Activated CD4-positive, alpha-beta T cell treated with anti-CD3 and anti-CD28 coated beads, Interleukin-2, amount 10 ng/mL, durations not matched to agents 24 days and 14 days (primary cell): ENCODE results near the gene AGO4. TPM values are rescaled to one million over a fixed set of nuclear protein-coding genes. Genes with fewer than 3 reads are reported as not detected.
A peak's percentile ranks its signal among the peaks of the same experiment; 100 is the strongest.
"Not testable (repeated sequence)": the region's sequence is repeated elsewhere in the genome, so short reads cannot be mapped to it uniquely, and the experiment has no call there.

ENCODE experiments used
- DNase-seq: peaks from one replicate; pipeline ENCODE4 v3.0.0; 2022
- H3K27ac Mint-ChIP-seq: one replicate; pipeline ENCODE4 v1.8.0; 2022; ENCODE audit warnings: mild to moderate bottlenecking, mixed read lengths
- H3K27me3 Mint-ChIP-seq: one replicate; pipeline ENCODE4 v1.8.0; 2022; ENCODE audit warnings: mixed read lengths
- H3K36me3 Mint-ChIP-seq: one replicate; pipeline ENCODE4 v1.8.0; 2022; ENCODE audit warnings: low read depth, mild to moderate bottlenecking, mixed read lengths
- H3K4me1 Mint-ChIP-seq: one replicate; pipeline ENCODE4 v1.8.0; 2021; ENCODE audit warnings: mixed read lengths
- H3K4me3 Mint-ChIP-seq: one replicate; pipeline ENCODE4 v1.8.0; 2022; ENCODE audit warnings: mild to moderate bottlenecking, moderate library complexity, mixed read lengths
- H3K9me3 Mint-ChIP-seq: one replicate; pipeline ENCODE4 v1.8.0; 2021; ENCODE audit warnings: mixed read lengths
- intact Hi-C: fragments of 100-400 bp; cut with micrococcal nuclease; formaldehyde crosslinking; loops from one replicate; pipeline ENCODE4 v1.15.1; 2023
- total RNA-seq: library from RNA; stranded (reverse); gene quantifications from 2 replicates; pipeline ENCODE4 v1.2.3, GENCODE V29; 2022

The AGO4 gene
- total RNA-seq, 1 donor from 2014 or later = 10.0 TPM

- Mint-ChIP-seq H3K4me3 (no peak overlapping the region), H3K27me3 (peaks cover 11% of the 10 kb centered on the region)
These were observed 56.2 kb downstream of the AGO4 start for GRCh38 chr1:35863881-35864625.

GRCh38 chr1:35864813-35865212 is 57.0 kb downstream of the AGO4 start:
- intact Hi-C loops = no loop called here
- Mint-ChIP-seq H3K4me1 (no peaks in the 10 kb centered on the region), H3K27me3 (peaks cover 11% of the 10 kb centered on the region), H3K27ac (no peak overlapping the region), H3K36me3 (no peaks in the 10 kb centered on the region), H3K4me3 (no peak overlapping the region), H3K9me3 (no peaks in the 10 kb centered on the region)
- DNase-seq = no peak

More at GRCh38 chr1:35863881-35864625, 56.2 kb downstream of the AGO4 start:
- no peaks in the 10 kb centered on the region for H3K9me3 Mint-ChIP-seq
- no peaks in the 10 kb centered on the region for H3K4me1 Mint-ChIP-seq
- H3K27ac Mint-ChIP-seq = no peak overlapping the region
- no peak for DNase-seq
- intact Hi-C loops = no loop called here
- H3K36me3 Mint-ChIP-seq = no peaks in the 10 kb centered on the region

GRCh38 chr1:35866991-35867390 is 59.2 kb downstream of the AGO4 start:
- H3K9me3 Mint-ChIP-seq = no peaks in the 10 kb centered on the region
- no peak overlapping the region for H3K27ac Mint-ChIP-seq
- DNase-seq = no peak
- no peak overlapping the region for H3K4me3 Mint-ChIP-seq
- peaks cover 3% of the 10 kb centered on the region for H3K27me3 Mint-ChIP-seq
- intact Hi-C loops = no loop called here
- H3K36me3 Mint-ChIP-seq = no peaks in the 10 kb centered on the region
- H3K4me1 Mint-ChIP-seq = no peaks in the 10 kb centered on the region

GRCh38 chr1:35869245-35869950 is 61.6 kb downstream of the AGO4 start:
- intact Hi-C loops, H3K27ac Mint-ChIP-seq, H3K4me3 Mint-ChIP-seq, H3K27me3 Mint-ChIP-seq, H3K36me3 Mint-ChIP-seq, H3K4me1 Mint-ChIP-seq, H3K9me3 Mint-ChIP-seq, DNase-seq: not testable (repeated sequence)

GRCh38 chr1:35870651-35871309 is 63.0 kb downstream of the AGO4 start:
- H3K36me3 Mint-ChIP-seq = no peaks in the 10 kb centered on the region
- no peak for DNase-seq
- intact Hi-C loops = no loop called here
- H3K27me3 Mint-ChIP-seq = no peaks in the 10 kb centered on the region
- no peaks in the 10 kb centered on the region for H3K4me1 Mint-ChIP-seq
- no peak overlapping the region for H3K4me3 Mint-ChIP-seq
- no peak overlapping the region for H3K27ac Mint-ChIP-seq
- H3K9me3 Mint-ChIP-seq = no peaks in the 10 kb centered on the region

GRCh38 chr1:35873243-35873750 is 65.5 kb downstream of the AGO4 start:
- H3K4me3 Mint-ChIP-seq = no peak overlapping the region
- no peaks in the 10 kb centered on the region for H3K36me3 Mint-ChIP-seq
- no peaks in the 10 kb centered on the region for H3K9me3 Mint-ChIP-seq
- intact Hi-C loops = no loop called here
- no peaks in the 10 kb centered on the region for H3K4me1 Mint-ChIP-seq
- H3K27me3 Mint-ChIP-seq = no peaks in the 10 kb centered on the region
- DNase-seq = no peak
- no peak overlapping the region for H3K27ac Mint-ChIP-seq

- H3K36me3 Mint-ChIP-seq, DNase-seq, H3K27ac Mint-ChIP-seq, intact Hi-C loops, H3K4me1 Mint-ChIP-seq, H3K4me3 Mint-ChIP-seq, H3K27me3 Mint-ChIP-seq, H3K9me3 Mint-ChIP-seq: not testable (repeated sequence)
These were observed 66.3 kb downstream of the AGO4 start for GRCh38 chr1:35874115-35874514.

GRCh38 chr1:35876988-35877387 is 69.2 kb downstream of the AGO4 start:
- DNase-seq = peak; percentile 67
- H3K27me3 Mint-ChIP-seq = peaks cover 5% of the 10 kb centered on the region
- H3K36me3 Mint-ChIP-seq = no peaks in the 10 kb centered on the region
- no peak overlapping the region for H3K4me3 Mint-ChIP-seq
- H3K27ac Mint-ChIP-seq = no peak overlapping the region
- no peaks in the 10 kb centered on the region for H3K9me3 Mint-ChIP-seq
- peaks cover 5% of the 10 kb centered on the region for H3K4me1 Mint-ChIP-seq
- intact Hi-C loops = no loop called here

- H3K4me1 Mint-ChIP-seq = peaks cover 32% of the 10 kb centered on the region
- peak overlapping the region; percentile 15 for H3K4me3 Mint-ChIP-seq
- H3K27ac Mint-ChIP-seq = no peak overlapping the region
- intact Hi-C loops = loop anchor here (2.0 to 5.0 kb wide), 2 partner anchors 49 to 205 kb away; partner anchors contain the start of genes ADPRS and AGO3
- H3K36me3 Mint-ChIP-seq = peaks cover 2% of the 10 kb centered on the region
- H3K9me3 Mint-ChIP-seq = no peaks in the 10 kb centered on the region
- H3K27me3 Mint-ChIP-seq = peaks cover 5% of the 10 kb centered on the region
- no peak for DNase-seq
These were observed 74.0 kb downstream of the AGO4 start for GRCh38 chr1:35881850-35882273.

GRCh38 chr1:35882586-35882944 is 74.7 kb downstream of the AGO4 start:
- Mint-ChIP-seq H3K27ac (peak overlapping the region; percentile 62), H3K27me3 (peaks cover 5% of the 10 kb centered on the region)

GRCh38 chr1:35882945-35883634 is 75.3 kb downstream of the AGO4 start, which contains the start of gene AGO1:
Gene AGO1, plus strand, starts transcription at chr1:35883209. Its CDS starts 213 bp downstream, at chr1:35883422.
- DNase-seq = peak; percentile 100
- peaks cover 2% of the 10 kb centered on the region for H3K36me3 Mint-ChIP-seq
- H3K27ac Mint-ChIP-seq = peak within 1 kb of the TSS; percentile 82
- peaks cover 41% of the 10 kb centered on the region for H3K4me1 Mint-ChIP-seq
- H3K4me3 Mint-ChIP-seq = peak within 1 kb of the TSS; percentile 95
- no peaks in the 10 kb centered on the region for H3K9me3 Mint-ChIP-seq
- H3K27me3 Mint-ChIP-seq = peaks cover 5% of the 10 kb centered on the region
- intact Hi-C loops = loop anchor here (2.0 to 5.0 kb wide), 2 partner anchors 48 to 204 kb away; partner anchors contain the start of genes ADPRS and AGO3

More at GRCh38 chr1:35882586-35882944, 74.7 kb downstream of the AGO4 start:
- H3K4me3 Mint-ChIP-seq = peak overlapping the region; percentile 15
- no peak for DNase-seq
- intact Hi-C loops = loop anchor here (2.0 to 5.0 kb wide), 2 partner anchors 48 to 205 kb away; partner anchors contain the start of genes ADPRS and AGO3
- no peaks in the 10 kb centered on the region for H3K9me3 Mint-ChIP-seq
- H3K36me3 Mint-ChIP-seq = peaks cover 2% of the 10 kb centered on the region
- peaks cover 38% of the 10 kb centered on the region for H3K4me1 Mint-ChIP-seq

GRCh38 chr1:35883635-35884101 is 75.9 kb downstream of the AGO4 start:
- intact Hi-C loops = loop anchor here (2.0 to 5.0 kb wide), 2 partner anchors 47 to 204 kb away; partner anchors contain the start of genes ADPRS and AGO3
- Mint-ChIP-seq H3K4me3 (peak overlapping the region; percentile 95), H3K27me3 (peaks cover 5% of the 10 kb centered on the region), H3K9me3 (no peaks in the 10 kb centered on the region), H3K36me3 (peaks cover 5% of the 10 kb centered on the region), H3K27ac (peak overlapping the region; percentile 82), H3K4me1 (peaks cover 41% of the 10 kb centered on the region)
- DNase-seq = peak; percentile 84

- peaks cover 10% of the 10 kb centered on the region for H3K36me3 Mint-ChIP-seq
- peaks cover 4% of the 10 kb centered on the region for H3K27me3 Mint-ChIP-seq
- DNase-seq = no peak
- no peak overlapping the region for H3K27ac Mint-ChIP-seq
- peaks cover 41% of the 10 kb centered on the region for H3K4me1 Mint-ChIP-seq
- no peaks in the 10 kb centered on the region for H3K9me3 Mint-ChIP-seq
- intact Hi-C loops = loop anchor here (5.0 kb wide), 1 partner anchor 202 kb away; the partner anchor contains the start of gene ADPRS
- peak overlapping the region; percentile 40 for H3K4me3 Mint-ChIP-seq
These were observed 77.1 kb downstream of the AGO4 start for GRCh38 chr1:35884934-35885333.
